Measurements from ENCODE around the gene KCNH3.
"Not testable (repeated sequence)": the region's sequence is repeated elsewhere in the genome, so short reads cannot be mapped to it uniquely, and the experiment has no call there.

KCNH3 gene

DNA sequence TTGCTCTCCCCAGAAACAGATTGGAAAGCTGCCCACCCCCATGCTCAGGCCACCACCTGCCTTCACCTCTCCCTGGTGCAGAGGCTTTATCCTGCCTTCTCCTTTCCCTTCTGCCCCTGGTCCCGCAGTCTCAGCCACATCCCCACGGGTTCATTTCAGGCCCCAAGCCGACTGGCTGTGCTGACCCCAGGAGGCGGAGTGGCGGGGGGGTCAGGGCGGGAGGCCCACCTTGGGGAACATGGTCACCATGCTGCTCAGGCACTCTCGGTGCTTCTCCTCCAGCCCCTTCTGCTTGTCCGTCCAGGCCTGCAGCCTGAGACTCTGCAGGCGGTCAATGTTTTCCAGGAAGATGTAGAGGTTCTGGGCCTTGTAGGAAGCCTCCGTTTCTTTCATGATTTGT, 59.7 kb downstream of the KCNH3 start:
- Histone ChIP-seq H3K4me1 (ENCODE audit: control insufficient read depth, insufficient read depth, low read length) (no peaks in the 10 kb centered on the region), H3K36me3 (ENCODE audit: control insufficient read depth, insufficient read depth, low read length) (no peaks in the 10 kb centered on the region), H3K4me3 (ENCODE audit: low read length) (no peak overlapping the region), H3K27me3 (ENCODE audit: control insufficient read depth, insufficient read depth, low read length) (no peaks in the 10 kb centered on the region), H3K9ac (ENCODE audit: low read length) (no peak overlapping the region), H3K27ac (ENCODE audit: low read depth, low read length) (no peak overlapping the region)

DNA sequence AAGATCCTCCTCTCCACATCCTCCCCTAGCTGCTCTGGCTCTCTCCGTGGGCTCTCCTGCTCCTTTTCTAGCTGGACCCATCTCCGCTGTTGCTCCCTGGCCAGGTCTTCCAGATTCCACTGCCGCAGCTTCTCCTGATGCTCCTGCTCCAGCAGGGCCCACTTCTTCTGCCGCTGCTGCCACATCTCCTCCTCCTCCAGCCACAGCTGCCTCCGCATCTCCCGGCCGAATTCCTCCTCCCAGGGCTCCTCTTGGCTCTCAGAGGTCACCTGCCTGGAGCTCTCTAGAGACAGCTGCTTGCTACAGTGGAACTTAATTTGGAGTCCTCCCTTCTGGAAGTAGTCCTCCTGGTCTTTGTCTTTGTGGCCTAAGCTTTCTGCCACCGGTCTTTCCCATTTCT, 61.1 kb downstream of the KCNH3 start:
- no peaks in the 10 kb centered on the region for H3K4me1 ChIP-seq (ENCODE audit: control insufficient read depth, insufficient read depth, low read length)
- no peak overlapping the region for H3K4me3 ChIP-seq (ENCODE audit: low read length)
- no peaks in the 10 kb centered on the region for H3K27me3 ChIP-seq (ENCODE audit: control insufficient read depth, insufficient read depth, low read length)
- no peak overlapping the region for H3K9ac ChIP-seq (ENCODE audit: low read length)
- H3K36me3 ChIP-seq (ENCODE audit: control insufficient read depth, insufficient read depth, low read length) = no peaks in the 10 kb centered on the region
- H3K27ac ChIP-seq (ENCODE audit: low read depth, low read length) = no peak overlapping the region

DNA sequence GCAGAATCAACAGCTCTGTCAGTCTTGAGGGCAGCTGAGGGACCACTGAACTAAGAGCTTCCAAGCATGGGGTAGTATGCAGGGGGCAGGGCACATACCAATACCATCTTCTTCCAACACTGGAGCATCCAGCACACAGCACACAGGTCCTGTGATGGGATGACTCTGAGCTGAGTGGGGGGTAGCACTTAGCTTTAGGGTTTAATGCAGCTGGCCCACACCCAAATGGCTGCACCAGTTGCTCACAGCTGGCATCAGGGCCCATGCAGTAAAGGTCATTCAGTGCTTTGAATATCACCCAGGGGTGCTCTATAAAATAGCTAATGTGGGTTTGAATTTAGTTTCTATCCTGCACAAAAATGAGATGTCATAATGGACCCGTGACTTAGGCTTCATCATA, 64.9 kb downstream of the KCNH3 start:
- no peak overlapping the region for H3K4me3 ChIP-seq (ENCODE audit: low read length)
- no peaks in the 10 kb centered on the region for H3K27me3 ChIP-seq (ENCODE audit: control insufficient read depth, insufficient read depth, low read length)
- no peak overlapping the region for H3K27ac ChIP-seq (ENCODE audit: low read depth, low read length)
- H3K9ac ChIP-seq (ENCODE audit: low read length) = no peak overlapping the region
- H3K4me1 ChIP-seq (ENCODE audit: control insufficient read depth, insufficient read depth, low read length) = no peaks in the 10 kb centered on the region
- no peaks in the 10 kb centered on the region for H3K36me3 ChIP-seq (ENCODE audit: control insufficient read depth, insufficient read depth, low read length)

DNA sequence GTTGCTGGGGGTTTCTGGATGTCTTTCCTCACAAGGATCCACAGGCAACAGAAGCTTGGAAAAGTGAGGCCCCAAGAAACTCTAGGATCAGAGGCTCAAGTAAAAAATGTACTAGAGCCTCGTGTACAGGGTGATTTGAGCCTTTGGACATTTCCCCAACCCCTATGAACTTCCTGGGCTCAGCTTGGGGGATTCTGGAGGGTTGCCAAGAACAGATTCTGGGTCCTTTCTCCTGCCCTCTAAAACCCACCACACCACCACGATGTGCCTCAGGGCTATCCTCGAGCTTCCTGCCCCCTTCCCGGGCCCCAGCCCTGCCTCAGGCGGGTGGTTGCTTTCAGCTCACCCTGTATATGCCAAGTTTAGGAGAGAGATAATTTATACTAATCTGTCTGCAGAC, 66.0 kb downstream of the KCNH3 start:
- Histone ChIP-seq H3K4me3 (ENCODE audit: low read length) (no peak overlapping the region), H3K27ac (ENCODE audit: low read depth, low read length) (no peak overlapping the region), H3K4me1 (ENCODE audit: control insufficient read depth, insufficient read depth, low read length) (no peaks in the 10 kb centered on the region), H3K27me3 (ENCODE audit: control insufficient read depth, insufficient read depth, low read length) (no peaks in the 10 kb centered on the region), H3K9ac (ENCODE audit: low read length) (no peak overlapping the region), H3K36me3 (ENCODE audit: control insufficient read depth, insufficient read depth, low read length) (no peaks in the 10 kb centered on the region)

DNA sequence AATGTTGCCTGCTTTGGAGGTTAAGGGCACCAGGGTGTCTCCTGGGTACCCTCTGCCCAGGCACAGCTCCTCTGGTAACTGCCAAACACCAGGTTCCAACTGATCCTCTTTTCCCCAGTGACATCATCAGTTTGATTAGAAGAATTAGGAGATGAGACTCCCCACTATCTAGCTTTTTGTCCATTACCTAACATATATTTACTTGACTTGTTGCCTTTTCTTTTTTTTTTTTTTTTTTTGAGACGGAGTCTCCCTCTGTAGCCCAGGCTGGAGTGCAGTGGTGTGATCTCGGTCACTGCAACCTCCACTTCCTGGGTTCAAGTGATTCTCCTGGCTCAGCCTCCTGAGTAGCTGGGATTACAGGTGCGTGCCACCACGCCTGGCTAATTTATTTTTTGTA, 66.7 kb downstream of the KCNH3 start, which contains the start of gene FAM186B:
Gene FAM186B (minus strand): TSS at position 101 of the 400 bp plus-strand sequence. CDS start 162 bp downstream, outside the sequence.
- not testable (repeated sequence) for H3K9ac ChIP-seq (ENCODE audit: low read length); H3K4me3 ChIP-seq (ENCODE audit: low read length); H3K27ac ChIP-seq (ENCODE audit: low read depth, low read length); H3K36me3 ChIP-seq (ENCODE audit: control insufficient read depth, insufficient read depth, low read length); H3K4me1 ChIP-seq (ENCODE audit: control insufficient read depth, insufficient read depth, low read length); H3K27me3 ChIP-seq (ENCODE audit: control insufficient read depth, insufficient read depth, low read length)
